Mesenchymal stem cell (in vitro differentiated cells and primary cell): Measurements from ENCODE around the gene ZBTB2. TPM values are rescaled to one million over a fixed set of nuclear protein-coding genes. Genes with fewer than 3 reads are reported as not detected.
A peak's percentile ranks its signal among the peaks of the same experiment; 100 is the strongest.

ENCODE experiments used
- DNase-seq: peaks from one replicate; pipeline ENCODE4 v3.0.0-alpha.2; 2013
- H2AFZ ChIP-seq: one replicate; pipeline ENCODE4 v1.6.1; 2013; ENCODE audit warnings: low read depth, mild to moderate bottlenecking, control low read depth, inconsistent platforms, low read length, moderate library complexity
- H2AK5ac ChIP-seq: 2 replicates; pipeline ENCODE4 v1.6.1; 2013; ENCODE audit warnings: low read length, moderate library complexity, mild to moderate bottlenecking, inconsistent platforms; ENCODE audit not compliant: severe bottlenecking
- H2BK120ac ChIP-seq: one replicate; pipeline ENCODE4 v1.6.1; 2013; ENCODE audit warnings: low read depth, mild to moderate bottlenecking, inconsistent platforms, low read length, moderate library complexity
- H2BK12ac ChIP-seq, 2 experiments: one replicate each; pipeline ENCODE4 v1.6.1; 2013; ENCODE audit warnings: inconsistent platforms in 2 of 2, low read length in 2 of 2, mild to moderate bottlenecking in 2 of 2, moderate library complexity in 2 of 2, control low read depth in 1 of 2
- H2BK15ac ChIP-seq: one replicate; pipeline ENCODE4 v1.6.1; 2013; ENCODE audit warnings: mild to moderate bottlenecking, low read depth, inconsistent platforms; ENCODE audit not compliant: poor library complexity, severe bottlenecking
- H2BK5ac ChIP-seq: 2 replicates; pipeline ENCODE4 v1.6.1; 2013; ENCODE audit warnings: low read depth, mild to moderate bottlenecking, low read length, control low read depth, inconsistent platforms; ENCODE audit not compliant: poor library complexity, severe bottlenecking
- H3K14ac ChIP-seq, 2 experiments: one replicate each; pipeline ENCODE4 v1.6.1; 2013; ENCODE audit warnings: inconsistent platforms in 2 of 2, low read length in 2 of 2, control low read depth in 1 of 2, mild to moderate bottlenecking in 1 of 2, moderate library complexity in 1 of 2
- H3K18ac ChIP-seq, 2 experiments: one replicate each; pipeline ENCODE4 v1.6.1; 2013; ENCODE audit warnings: inconsistent platforms in 2 of 2, low read length in 2 of 2, control low read depth in 1 of 2, low read depth in 1 of 2, mild to moderate bottlenecking in 1 of 2
- H3K23ac ChIP-seq, 2 experiments: one replicate each; pipeline ENCODE4 v1.6.1; 2013; ENCODE audit warnings: inconsistent platforms in 2 of 2, low read length in 2 of 2, mild to moderate bottlenecking in 2 of 2, moderate library complexity in 2 of 2, control low read depth in 1 of 2
- H3K27ac ChIP-seq: 2 replicates; pipeline ENCODE4 v1.5.1; 2013; ENCODE audit warnings: mild to moderate bottlenecking, moderate library complexity, low read length, control low read depth, inconsistent platforms; ENCODE audit not compliant: poor library complexity, severe bottlenecking
- H3K27me3 ChIP-seq, 2 experiments: 2 replicates each; pipeline versions ENCODE4 v1.6.1 to v1.7.0; 2013; ENCODE audit warnings: low read length in 2 of 2, mild to moderate bottlenecking in 2 of 2, moderate library complexity in 2 of 2, control low read depth in 1 of 2, inconsistent platforms in 1 of 2; ENCODE audit not compliant: control insufficient read depth in 1 of 2, insufficient read depth in 1 of 2
- H3K36me3 ChIP-seq, 2 experiments: 2 replicates each; pipeline versions ENCODE4 v1.6.1 to v1.7.0; 2013; ENCODE audit warnings: low read length in 2 of 2, control low read depth in 1 of 2, inconsistent platforms in 1 of 2, low read depth in 1 of 2, mild to moderate bottlenecking in 1 of 2; ENCODE audit not compliant: insufficient read depth in 2 of 2, control insufficient read depth in 1 of 2
- H3K4ac ChIP-seq, 2 experiments: one replicate each; pipeline ENCODE4 v1.6.1; 2013; ENCODE audit warnings: inconsistent platforms in 2 of 2, low read length in 2 of 2, mild to moderate bottlenecking in 2 of 2, moderate library complexity in 2 of 2, control low read depth in 1 of 2, low read depth in 1 of 2
- H3K4me1 ChIP-seq: 2 replicates; pipeline ENCODE4 v1.6.1; 2013; ENCODE audit warnings: low read depth, low read length, control low read depth; ENCODE audit not compliant: control insufficient read depth, insufficient read depth
- H3K4me2 ChIP-seq: 2 replicates; pipeline ENCODE4 v1.6.1; 2013; ENCODE audit warnings: low read length, mild to moderate bottlenecking, inconsistent platforms; ENCODE audit not compliant: poor library complexity, severe bottlenecking
- H3K4me3 ChIP-seq, 2 experiments: 2 replicates each; pipeline versions ENCODE4 v1.5.1 to v1.7.0; 2013; ENCODE audit warnings: low read length in 2 of 2, mild to moderate bottlenecking in 2 of 2, control low read depth in 1 of 2, low read depth in 1 of 2; ENCODE audit not compliant: insufficient read depth in 1 of 2
- H3K79me1 ChIP-seq: replicated peaks from 2 replicates; pipeline ENCODE4 v1.6.1; 2013; ENCODE audit warnings: mild to moderate bottlenecking, control low read depth, low read length, inconsistent platforms; ENCODE audit not compliant: poor library complexity, severe bottlenecking
- H3K9ac ChIP-seq: 2 replicates; pipeline ENCODE4 v1.7.0; 2013; ENCODE audit warnings: mild to moderate bottlenecking, low read length, moderate library complexity
- H3K9me3 ChIP-seq: 2 replicates; pipeline ENCODE4 v1.7.0; 2013; ENCODE audit warnings: mild to moderate bottlenecking, low read length; ENCODE audit not compliant: control insufficient read depth
- H4K8ac ChIP-seq: one replicate; pipeline ENCODE4 v1.6.1; 2013; ENCODE audit warnings: inconsistent platforms, mild to moderate bottlenecking, low read length, moderate library complexity
- H4K91ac ChIP-seq: one replicate; pipeline ENCODE4 v1.6.1; 2013; ENCODE audit warnings: mild to moderate bottlenecking, low read length, inconsistent platforms
- WGBS: methylation state at CpG from one replicate; pipeline ENCODE4 v1.1.7; 2013; ENCODE audit warnings: mixed read lengths; 5-methylcytosine and 5-hydroxymethylcytosine counted together
- polyA plus RNA-seq, 2 experiments: library from polyadenylated mRNA; stranded (reverse); fragments of 200-250 nt; gene quantifications; one replicate each; pipeline ENCODE4 v1.2.3, GENCODE V29; 2013

Gene ZBTB2, protein sequence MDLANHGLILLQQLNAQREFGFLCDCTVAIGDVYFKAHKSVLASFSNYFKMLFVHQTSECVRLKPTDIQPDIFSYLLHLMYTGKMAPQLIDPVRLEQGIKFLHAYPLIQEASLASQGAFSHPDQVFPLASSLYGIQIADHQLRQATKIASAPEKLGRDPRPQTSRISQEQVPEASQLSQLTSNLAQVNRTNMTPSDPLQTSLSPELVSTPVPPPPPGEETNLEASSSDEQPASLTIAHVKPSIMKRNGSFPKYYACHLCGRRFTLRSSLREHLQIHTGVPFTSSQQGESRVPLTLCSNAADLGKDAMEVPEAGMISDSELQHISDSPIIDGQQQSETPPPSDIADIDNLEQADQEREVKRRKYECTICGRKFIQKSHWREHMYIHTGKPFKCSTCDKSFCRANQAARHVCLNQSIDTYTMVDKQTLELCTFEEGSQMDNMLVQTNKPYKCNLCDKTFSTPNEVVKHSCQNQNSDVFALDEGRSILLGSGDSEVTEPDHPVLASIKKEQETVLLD
- polyA plus RNA-seq (2013, experiment 1 of 2) = 18.4 TPM
- polyA plus RNA-seq (2013, experiment 2 of 2) = 18.0 TPM

DNA sequence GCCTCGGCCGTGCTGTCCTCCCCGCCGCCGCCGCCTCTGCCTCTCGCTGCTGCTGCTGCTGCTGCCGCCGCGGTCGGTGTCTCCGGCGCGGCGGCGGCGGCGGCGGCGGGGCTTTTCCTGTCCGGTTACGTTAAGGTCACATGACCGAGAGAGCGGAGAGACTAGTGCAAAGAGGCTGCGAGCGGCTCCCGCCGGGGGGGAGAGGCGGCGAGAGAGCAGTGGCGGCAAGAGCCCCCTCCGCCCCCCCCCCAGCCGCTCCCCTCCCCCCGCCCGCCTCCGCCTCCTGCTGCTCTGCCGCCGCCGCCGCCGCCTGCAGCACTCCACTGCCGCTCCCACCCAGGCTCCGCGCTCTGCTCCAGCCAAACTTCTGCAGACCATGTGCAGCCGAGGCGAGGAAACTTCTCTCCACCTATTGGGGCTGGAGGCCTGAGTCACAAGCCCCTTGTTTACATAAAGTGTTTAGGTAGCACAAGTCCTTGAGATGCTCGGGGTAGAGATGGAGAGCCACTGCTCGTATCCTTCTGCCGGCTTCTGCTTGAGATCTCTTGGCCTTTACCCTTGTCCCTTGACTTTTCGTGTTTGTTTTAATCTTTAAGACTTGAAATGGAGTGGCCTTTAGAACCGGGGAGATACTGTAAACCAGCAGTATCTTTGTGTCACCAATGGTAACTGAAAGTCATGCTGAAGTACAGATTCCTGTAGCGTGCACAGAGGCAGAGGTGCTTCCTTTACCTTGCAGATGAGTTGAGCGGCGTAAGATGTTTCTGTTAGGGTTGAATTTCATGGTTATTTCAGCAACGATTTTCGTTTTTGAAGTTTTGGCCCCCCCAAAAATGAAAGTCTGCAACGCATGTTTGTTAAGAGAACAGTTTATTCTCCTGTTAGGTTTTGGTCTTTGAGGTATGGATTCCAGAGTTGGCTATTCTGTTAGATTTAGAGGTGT is at the start of gene ZBTB2:
ZBTB2 (minus strand) TSS at position 89 of the 943 bp plus-strand sequence. CDS start 17,922 bp downstream, outside the sequence.
- under 1% methylated on average over 15 of the region's 57 CpGs for WGBS
- H2AFZ ChIP-seq = peak within 1 kb of the TSS; percentile 60
- peak within 1 kb of the TSS; percentile 92 to 100 for H3K18ac ChIP-seq
- peak within 1 kb of the TSS; percentile 86 to 99 for H3K4me3 ChIP-seq
- H4K8ac ChIP-seq = peak within 1 kb of the TSS; percentile 99
- peak within 1 kb of the TSS; percentile 66 for H2AK5ac ChIP-seq
- H2BK12ac ChIP-seq = peak within 1 kb of the TSS; percentile 15 to 23
- peak within 1 kb of the TSS; percentile 75 to 79 for H3K23ac ChIP-seq
- peak within 1 kb of the TSS; percentile 99 for H2BK15ac ChIP-seq
- no peaks in the 10 kb centered on the region for H3K27me3 ChIP-seq
- peak; percentile 92 for DNase-seq
- H3K14ac ChIP-seq = peak within 1 kb of the TSS; percentile 92 to 99
- no peaks in the 10 kb centered on the region for H3K9me3 ChIP-seq
- H4K91ac ChIP-seq = peak within 1 kb of the TSS; percentile 99
- H3K4ac ChIP-seq = peak within 1 kb of the TSS; percentile 96 to 100
- H3K4me1 ChIP-seq = peaks cover 9% of the 10 kb centered on the region
- H3K9ac ChIP-seq = peak within 1 kb of the TSS; percentile 91
- H2BK5ac ChIP-seq = peak within 1 kb of the TSS; percentile 98
- H3K36me3 ChIP-seq = peaks cover 2 to 3% of the 10 kb centered on the region in 2 experiments
- peaks cover 4% of the 10 kb centered on the region for H3K79me1 ChIP-seq
- H3K4me2 ChIP-seq = peak within 1 kb of the TSS; percentile 72
- H2BK120ac ChIP-seq = peak within 1 kb of the TSS; percentile 99
- peak within 1 kb of the TSS; percentile 91 for H3K27ac ChIP-seq

DNA sequence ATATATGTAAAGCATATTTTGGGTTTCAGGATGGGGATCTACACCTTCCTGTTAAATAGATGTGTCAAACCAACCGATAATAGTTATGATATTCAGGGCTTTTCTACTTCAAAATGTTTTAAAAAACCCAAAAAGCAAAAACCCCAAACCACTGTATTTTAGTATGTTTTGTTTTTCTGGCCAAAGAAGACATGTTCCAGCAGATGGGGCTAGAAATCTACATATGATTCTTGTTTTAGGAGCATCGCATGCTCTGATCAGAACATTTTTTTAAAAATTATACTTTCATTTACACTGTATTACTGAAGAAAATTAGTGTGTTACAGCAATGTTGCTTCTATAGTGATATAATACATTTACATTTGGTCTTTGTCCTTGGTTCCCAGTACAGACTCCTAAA is 49.6 kb upstream of the ZBTB2 start:
- no peak overlapping the region for H3K4me3 ChIP-seq
- no peak overlapping the region for H4K91ac ChIP-seq
- H2AFZ ChIP-seq = no peak overlapping the region
- DNase-seq = peak; percentile 50
- no peak overlapping the region for H3K18ac ChIP-seq
- peak overlapping the region; percentile 56 for H3K27ac ChIP-seq
- no peak overlapping the region for H2BK5ac ChIP-seq
- H4K8ac ChIP-seq = no peak overlapping the region
- H2BK120ac ChIP-seq = no peak overlapping the region
- peak overlapping the region; percentile 67 for H3K9ac ChIP-seq
- H2BK12ac ChIP-seq = no peak overlapping the region
- no peak overlapping the region for H3K4ac ChIP-seq
- no peaks in the 10 kb centered on the region for H3K9me3 ChIP-seq
- H3K79me1 ChIP-seq = peaks cover 2% of the 10 kb centered on the region
- H3K14ac ChIP-seq = no peak overlapping the region
- WGBS = no CpG with 5 or more reads among the region's 2 CpGs
- H3K4me2 ChIP-seq = no peak overlapping the region
- no peak overlapping the region for H3K23ac ChIP-seq
- no peak overlapping the region for H2AK5ac ChIP-seq
- no peak overlapping the region for H2BK15ac ChIP-seq
- H3K36me3 ChIP-seq = peaks cover 6 to 17% of the 10 kb centered on the region in 2 experiments
- no peaks in the 10 kb centered on the region for H3K27me3 ChIP-seq
- H3K4me1 ChIP-seq = peaks cover 15% of the 10 kb centered on the region

DNA sequence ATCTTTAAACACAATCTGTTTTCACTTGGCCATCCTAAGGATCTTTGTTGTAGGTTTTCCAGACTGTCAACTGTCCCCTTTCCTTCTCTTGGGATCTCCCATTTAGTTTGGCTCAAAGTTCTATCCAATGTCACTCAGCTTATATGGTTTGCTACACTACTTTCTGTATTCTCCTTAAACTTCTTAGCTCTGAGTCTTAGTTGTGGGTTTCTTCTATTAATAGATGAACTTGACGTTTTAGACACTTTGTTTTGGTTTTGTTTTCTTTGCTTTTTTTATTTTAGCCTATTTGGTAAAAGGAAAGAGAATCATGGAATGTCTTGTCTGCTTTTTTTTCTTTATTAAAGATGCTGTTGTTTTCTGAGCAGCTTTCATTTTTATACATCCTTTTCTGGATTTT is 49.1 kb upstream of the ZBTB2 start:
- H3K23ac ChIP-seq = no peak overlapping the region

More for the DNA sequence above, 49.1 kb upstream of the ZBTB2 start:
- no peak overlapping the region for H4K8ac ChIP-seq
- no peaks in the 10 kb centered on the region for H3K9me3 ChIP-seq
- peaks cover 2% of the 10 kb centered on the region for H3K79me1 ChIP-seq
- no peak overlapping the region for H3K4me2 ChIP-seq
- no peaks in the 10 kb centered on the region for H3K27me3 ChIP-seq
- H3K4me3 ChIP-seq = no peak overlapping the region
- H3K27ac ChIP-seq = no peak overlapping the region
- no peak overlapping the region for H2AFZ ChIP-seq
- DNase-seq = peak; percentile 23
- H2BK5ac ChIP-seq = no peak overlapping the region
- H2AK5ac ChIP-seq = no peak overlapping the region
- 50% methylated on average over 1 of the region's 1 CpG for WGBS
- H4K91ac ChIP-seq = no peak overlapping the region
- no peak overlapping the region for H3K4ac ChIP-seq
- H2BK120ac ChIP-seq = no peak overlapping the region
- peaks cover 15% of the 10 kb centered on the region for H3K4me1 ChIP-seq
- H2BK12ac ChIP-seq = no peak overlapping the region
- H3K36me3 ChIP-seq = peaks cover 6 to 17% of the 10 kb centered on the region in 2 experiments
- H3K9ac ChIP-seq = peak overlapping the region; percentile 67
- H2BK15ac ChIP-seq = no peak overlapping the region
- H3K14ac ChIP-seq = no peak overlapping the region
- no peak overlapping the region for H3K18ac ChIP-seq
